IMR-90 (cell line): ENCODE results near the gene SEPTIN5. TPM values are rescaled to one million over a fixed set of nuclear protein-coding genes. Genes with fewer than 3 reads are reported as not detected.

ENCODE experiments used
- ATAC-seq: fragments of 200-7000 bp; cut with Tn5 transposase; 2 replicates; pipeline ENCODE4 v1.9.1; 2020; ENCODE audit warnings: low read depth, mild to moderate bottlenecking, moderate library complexity
- BruUV-seq: library from RNA; stranded (reverse); fragments of 400-500 nt; replicated peaks from 2 replicates; lab custom pipeline; 2021; lab: Mats Ljungman, UMichigan
- CTCF ChIA-PET: fragments of 300-600 bp; formaldehyde crosslinking; extraction: SDS; loops from one replicate; lab custom pipeline; 2021; ENCODE audit warnings: antibody characterized with exemption; lab: Yijun Ruan, JAX
- POLR2A ChIA-PET: fragments of 300-600 bp; sonication (Branson Sonifier 250); formaldehyde crosslinking; loops from one replicate; lab custom pipeline; 2022; ENCODE audit warnings: antibody characterized with exemption; ENCODE audit not compliant: unreplicated experiment; lab: Charles Lee
- DNase-seq: peaks from one replicate; pipeline ENCODE4 v3.0.0; 2013
- H2AFZ ChIP-seq: replicated peaks from 2 replicates; pipeline ENCODE3; 2013; ENCODE audit warnings: low read length, mild to moderate bottlenecking; ENCODE audit not compliant: poor library complexity
- H2AK5ac ChIP-seq: 2 replicates; pipeline ENCODE4 v1.6.1; 2013; ENCODE audit warnings: low read depth, low read length, inconsistent platforms
- H2AK9ac ChIP-seq: replicated peaks from 2 replicates; pipeline ENCODE3; 2013; ENCODE audit warnings: mild to moderate bottlenecking, low read depth, low read length, moderate library complexity; ENCODE audit not compliant: poor library complexity
- H2BK120ac ChIP-seq: 2 replicates; pipeline ENCODE4 v1.6.1; 2013; ENCODE audit warnings: low read depth, low read length, inconsistent platforms
- H2BK15ac ChIP-seq: 3 replicates; pipeline ENCODE4 v1.6.1; 2013; ENCODE audit warnings: low read depth, low read length, inconsistent platforms
- H2BK20ac ChIP-seq: 2 replicates; pipeline ENCODE4 v1.6.1; 2013; ENCODE audit warnings: low read depth, mild to moderate bottlenecking, inconsistent platforms, low read length, moderate library complexity
- H2BK5ac ChIP-seq: 2 replicates; pipeline ENCODE4 v1.6.1; 2013; ENCODE audit warnings: mild to moderate bottlenecking, low read depth, low read length, inconsistent platforms; ENCODE audit not compliant: poor library complexity, severe bottlenecking
- H3K14ac ChIP-seq: replicated peaks from 2 replicates; pipeline ENCODE4 v1.6.1; 2013; ENCODE audit warnings: low read depth, low read length, inconsistent platforms
- H3K18ac ChIP-seq: 2 replicates; pipeline ENCODE4 v1.6.1; 2013; ENCODE audit warnings: low read depth, low read length, control low read depth
- H3K23ac ChIP-seq: 2 replicates; pipeline ENCODE4 v1.6.1; 2013; ENCODE audit warnings: low read depth, low read length, inconsistent platforms
- H3K27ac ChIP-seq: 2 replicates; pipeline ENCODE4 v1.5.1; 2013; ENCODE audit warnings: mild to moderate bottlenecking, control low read depth, low read length; ENCODE audit not compliant: insufficient read depth
- H3K27me3 ChIP-seq: 2 replicates; pipeline ENCODE4 v1.6.1; 2013; ENCODE audit warnings: low read length; ENCODE audit not compliant: control insufficient read depth, insufficient read depth
- H3K36me3 ChIP-seq: 2 replicates; pipeline ENCODE4 v1.6.1; 2013; ENCODE audit warnings: low read length, mixed read lengths; ENCODE audit not compliant: control insufficient read depth, insufficient read depth
- H3K4ac ChIP-seq: 2 replicates; pipeline ENCODE4 v1.6.1; 2013; ENCODE audit warnings: low read depth, low read length, inconsistent platforms
- H3K4me1 ChIP-seq: 2 replicates; pipeline ENCODE4 v1.6.1; 2013; ENCODE audit warnings: low read length, mixed read lengths; ENCODE audit not compliant: control insufficient read depth, insufficient read depth
- H3K4me2 ChIP-seq: 2 replicates; pipeline ENCODE4 v1.6.1; 2013; ENCODE audit warnings: low read depth, mild to moderate bottlenecking, control low read depth, low read length, moderate library complexity
- H3K4me3 ChIP-seq: 2 replicates; pipeline ENCODE4 v1.5.1; 2013; ENCODE audit warnings: low read depth, mild to moderate bottlenecking, control low read depth, low read length, moderate library complexity; ENCODE audit not compliant: insufficient read depth
- H3K56ac ChIP-seq: 2 replicates; pipeline ENCODE4 v1.6.1; 2013; ENCODE audit warnings: low read length, inconsistent platforms; ENCODE audit not compliant: insufficient read depth; ENCODE audit errors: extremely low read depth
- H3K79me1 ChIP-seq, 2 experiments: 2 replicates each; pipeline ENCODE4 v1.6.1; 2013; ENCODE audit warnings: low read length in 2 of 2, inconsistent platforms in 1 of 2, low read depth in 1 of 2
- H3K9ac ChIP-seq: 2 replicates; pipeline ENCODE4 v1.6.1; 2013; ENCODE audit warnings: low read depth, low read length, control low read depth
- H3K9me1 ChIP-seq: 2 replicates; pipeline ENCODE4 v1.6.1; 2013; ENCODE audit warnings: low read length, inconsistent platforms; ENCODE audit not compliant: insufficient read depth
- H3K9me3 ChIP-seq: 2 replicates; pipeline ENCODE4 v1.6.1; 2013; ENCODE audit warnings: low read length; ENCODE audit not compliant: control insufficient read depth, insufficient read depth
- H4K20me1 ChIP-seq: 2 replicates; pipeline ENCODE4 v1.6.1; 2013; ENCODE audit warnings: low read length, inconsistent platforms; ENCODE audit not compliant: insufficient read depth
- H4K5ac ChIP-seq: 2 replicates; pipeline ENCODE4 v1.6.1; 2013; ENCODE audit warnings: mild to moderate bottlenecking, low read depth, low read length, control low read depth
- H4K8ac ChIP-seq, 2 experiments: 2 replicates each; pipeline ENCODE4 v1.6.1; 2013; ENCODE audit warnings: low read depth in 2 of 2, low read length in 2 of 2, control low read depth in 1 of 2, inconsistent platforms in 1 of 2
- H4K91ac ChIP-seq: 2 replicates; pipeline ENCODE4 v1.6.1; 2013; ENCODE audit warnings: low read depth, low read length, inconsistent platforms; ENCODE audit not compliant: insufficient read depth
- BHLHE40 ChIP-seq: fragments of 150-350 bp; IDR thresholded peaks from 2 replicates; pipeline ENCODE4 v1.6.1; 2016; ENCODE audit warnings: mild to moderate bottlenecking, low read depth, low read length
- CEBPB ChIP-seq: IDR thresholded peaks from 2 replicates; pipeline ENCODE4 v1.6.1; 2012; ENCODE audit warnings: low read depth, low read length, improper control_type of control experiment
- CHD1 ChIP-seq: IDR thresholded peaks from 2 replicates; pipeline ENCODE4 v1.6.1; 2012; ENCODE audit warnings: low read depth, low read length, improper control_type of control experiment
- CTCF ChIP-seq: conservative IDR thresholded peaks from 2 replicates; pipeline ENCODE4 v1.5.1; 2012; ENCODE audit warnings: mild to moderate bottlenecking, low read depth, low read length, improper control_type of control experiment
- FOS ChIP-seq: fragments of 150-350 bp; IDR thresholded peaks from 2 replicates; pipeline ENCODE4 v1.6.1; 2016; ENCODE audit warnings: low read depth, low read length
- MAFK ChIP-seq: IDR thresholded peaks from 2 replicates; pipeline ENCODE4 v1.6.1; 2012; ENCODE audit warnings: low read depth, low read length, improper control_type of control experiment
- MAZ ChIP-seq: IDR thresholded peaks from 2 replicates; pipeline ENCODE4 v1.6.1; 2012; ENCODE audit warnings: low read depth, mild to moderate bottlenecking, low read length, improper control_type of control experiment, moderate library complexity, borderline replicate concordance
- MXI1 ChIP-seq: IDR thresholded peaks from 2 replicates; pipeline ENCODE4 v1.6.1; 2012; ENCODE audit warnings: low read depth, mild to moderate bottlenecking, low read length, moderate library complexity, borderline replicate concordance
- NFE2L2 ChIP-seq: fragments of 150-350 bp; IDR thresholded peaks from 2 replicates; pipeline ENCODE4 v1.6.1; 2016; ENCODE audit warnings: low read depth, mild to moderate bottlenecking, low read length
- POLR2A ChIP-seq: IDR thresholded peaks from 2 replicates; pipeline ENCODE4 v1.6.1; 2012; ENCODE audit warnings: mild to moderate bottlenecking, low read depth, low read length
- RAD21 ChIP-seq: IDR thresholded peaks from 2 replicates; pipeline ENCODE4 v1.6.1; 2012; ENCODE audit warnings: low read length, improper control_type of control experiment
- RCOR1 ChIP-seq: IDR thresholded peaks from 2 replicates; pipeline ENCODE4 v1.6.1; 2012; ENCODE audit warnings: mild to moderate bottlenecking, low read length, improper control_type of control experiment; ENCODE audit not compliant: insufficient replicate concordance
- RFX5 ChIP-seq: IDR thresholded peaks from 2 replicates; pipeline ENCODE4 v1.8.0; 2012; ENCODE audit warnings: low read depth, mild to moderate bottlenecking, low read length, moderate library complexity
- SMC3 ChIP-seq: fragments of 150-350 bp; IDR thresholded peaks from 2 replicates; pipeline ENCODE4 v1.6.1; 2016; ENCODE audit warnings: low read depth, mild to moderate bottlenecking, antibody characterized with exemption, low read length, moderate library complexity
- WGBS, 2 experiments: methylation state at CpG; one replicate each; pipeline versions ENCODE4 v1.1.5 to v1.1.7; 2013; ENCODE audit warnings: missing lambda C conversion rate in 2 of 2; ENCODE audit not compliant: insufficient read length in 1 of 2; ENCODE audit errors: extremely low coverage in 2 of 2; 5-methylcytosine and 5-hydroxymethylcytosine counted together
- dilution Hi-C: fragments of 300-500 bp; cut with HindIII; formaldehyde crosslinking; loops from one replicate; pipeline ENCODE4 v1.14.3; 2018; ENCODE audit warnings: low sequenced_read_pairs; ENCODE audit not compliant: unreplicated experiment
- in situ Hi-C: fragments of 300-500 bp; cut with MboI; formaldehyde crosslinking; loops from 3 replicates; pipeline ENCODE4 v1.14.3; 2019; ENCODE audit warnings: low sequenced_read_pairs, inconsistent platforms, mixed read lengths
- intact Hi-C: fragments of 100-400 bp; cut with micrococcal nuclease; formaldehyde crosslinking; loops from 2 replicates; pipeline ENCODE4 v1.10.0; 2022
- polyA plus RNA-seq, 3 experiments: library from polyadenylated mRNA; depleted of rRNA; stranded (reverse); fragments of >200 nt; gene quantifications; 2 replicates each; pipeline ENCODE4 v1.2.3, GENCODE V29; 2012; ENCODE audit warnings: low replicate concordance in 1 of 3
- total RNA-seq: library from RNA; depleted of rRNA; stranded (reverse); fragments of >200 nt; gene quantifications from 2 replicates; pipeline ENCODE4 v1.2.3, GENCODE V29; 2012
- TF ChIP-seq, protein P1 (sequence below): fragments of 150-350 bp; IDR thresholded peaks from 2 replicates; pipeline ENCODE4 v1.6.1; 2017; ENCODE audit warnings: mild to moderate bottlenecking, antibody characterized with exemption, low read length, low read depth
- TF ChIP-seq, protein P2 (sequence below): fragments of 150-350 bp; IDR thresholded peaks from 2 replicates; pipeline ENCODE4 v1.6.1; 2016; ENCODE audit warnings: low read depth, mild to moderate bottlenecking, low read length, moderate library complexity, borderline replicate concordance

SEPTIN5 gene
- total and polyA plus RNA-seq, 2 of the 4 experiments (the other 2 are of a cell fraction): 16.8 to 20.7 TPM

DNA sequence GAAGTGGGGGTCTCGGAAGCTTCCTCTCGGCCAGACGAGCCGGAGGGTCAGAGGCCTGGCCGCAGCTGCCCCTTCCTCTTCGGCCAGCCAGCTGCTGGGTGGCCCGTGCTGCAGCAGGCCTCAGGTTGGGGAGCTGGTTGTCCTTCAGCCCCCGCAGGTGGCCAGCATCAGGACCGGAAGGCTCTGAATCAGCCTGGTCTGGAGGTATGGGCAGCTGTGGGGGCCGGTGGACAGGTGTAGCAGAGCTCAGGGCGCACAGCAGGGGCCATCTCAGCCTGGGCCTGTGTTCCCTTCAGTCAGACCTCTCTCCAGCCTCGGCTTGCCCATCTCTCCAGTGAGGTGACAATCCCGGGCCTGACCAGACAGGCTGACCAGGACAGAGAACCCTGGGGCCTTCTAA, 32.4 kb downstream of the SEPTIN5 start:
- CTCF ChIA-PET: no interaction called here
- POLR2A ChIA-PET: no interaction called here
- H3K27ac ChIP-seq: no peak overlapping the region
- H3K9me3 ChIP-seq: no peaks in the 10 kb centered on the region
- H3K79me1 ChIP-seq: no peaks in the 10 kb centered on the region
- no peaks in the 10 kb centered on the region for H3K36me3 ChIP-seq
- dilution Hi-C loops: no loop called here
- H2AFZ ChIP-seq: no peak overlapping the region
- no peak overlapping the region for H3K18ac ChIP-seq
- intact Hi-C loops: no loop called here
- no peak overlapping the region for H2BK5ac ChIP-seq
- H3K4me3 ChIP-seq: no peak overlapping the region
- no peak overlapping the region for H3K4ac ChIP-seq
- no peak overlapping the region for H3K4me2 ChIP-seq
- no peaks in the 10 kb centered on the region for H4K20me1 ChIP-seq
- no peaks in the 10 kb centered on the region; the same call in 1 of the 2 replicates for H3K9me1 ChIP-seq
- 93% methylated on average over 9 of the region's 13 CpGs; no CpG with 5 or more reads in 1 of the 2 experiments for WGBS, 2 experiments
- no peak overlapping the region for H3K23ac ChIP-seq
- no peak overlapping the region for H2AK5ac ChIP-seq
- DNase-seq (no peak), ATAC-seq (no peak)
- H2BK120ac ChIP-seq: no peak overlapping the region
- no TSS peak for BruUV-seq
- H4K8ac ChIP-seq: no peak overlapping the region
- no peak overlapping the region for H3K9ac ChIP-seq
- in situ Hi-C loops: no loop called here
- no peak overlapping the region for H2BK15ac ChIP-seq
- no peak overlapping the region for H3K14ac ChIP-seq
- H3K27me3 ChIP-seq: peaks cover 10% of the 10 kb centered on the region; the same call in 1 of the 2 replicates
- no peak overlapping the region for H2AK9ac ChIP-seq
- peaks cover 9% of the 10 kb centered on the region for H3K4me1 ChIP-seq
- no peak for TF ChIP-seq RFX5
- no peak for TF ChIP-seq CEBPB
- TF ChIP-seq MXI1: no peak
- TF ChIP-seq POLR2A: no peak
- TF ChIP-seq, protein P1, sequence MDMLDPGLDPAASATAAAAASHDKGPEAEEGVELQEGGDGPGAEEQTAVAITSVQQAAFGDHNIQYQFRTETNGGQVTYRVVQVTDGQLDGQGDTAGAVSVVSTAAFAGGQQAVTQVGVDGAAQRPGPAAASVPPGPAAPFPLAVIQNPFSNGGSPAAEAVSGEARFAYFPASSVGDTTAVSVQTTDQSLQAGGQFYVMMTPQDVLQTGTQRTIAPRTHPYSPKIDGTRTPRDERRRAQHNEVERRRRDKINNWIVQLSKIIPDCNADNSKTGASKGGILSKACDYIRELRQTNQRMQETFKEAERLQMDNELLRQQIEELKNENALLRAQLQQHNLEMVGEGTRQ: no peak
- no peak for TF ChIP-seq MAFK
- no peak for TF ChIP-seq BHLHE40
- TF ChIP-seq FOS: no peak
- TF ChIP-seq CHD1: no peak
- TF ChIP-seq RAD21: no peak
- TF ChIP-seq RCOR1: no peak
- no peak for TF ChIP-seq NFE2L2
- TF ChIP-seq SMC3: no peak
- TF ChIP-seq, protein P2, sequence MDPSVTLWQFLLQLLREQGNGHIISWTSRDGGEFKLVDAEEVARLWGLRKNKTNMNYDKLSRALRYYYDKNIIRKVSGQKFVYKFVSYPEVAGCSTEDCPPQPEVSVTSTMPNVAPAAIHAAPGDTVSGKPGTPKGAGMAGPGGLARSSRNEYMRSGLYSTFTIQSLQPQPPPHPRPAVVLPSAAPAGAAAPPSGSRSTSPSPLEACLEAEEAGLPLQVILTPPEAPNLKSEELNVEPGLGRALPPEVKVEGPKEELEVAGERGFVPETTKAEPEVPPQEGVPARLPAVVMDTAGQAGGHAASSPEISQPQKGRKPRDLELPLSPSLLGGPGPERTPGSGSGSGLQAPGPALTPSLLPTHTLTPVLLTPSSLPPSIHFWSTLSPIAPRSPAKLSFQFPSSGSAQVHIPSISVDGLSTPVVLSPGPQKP: no peak
- no peak for TF ChIP-seq MAZ
- no peak for TF ChIP-seq CTCF
- H2BK20ac ChIP-seq: no peak overlapping the region
- H4K5ac ChIP-seq: no peak overlapping the region
- no peak overlapping the region for H3K56ac ChIP-seq
- no peak overlapping the region for H4K91ac ChIP-seq
